ENCODE measurements around the gene GDPD4. TPM values are rescaled to one million over a fixed set of nuclear protein-coding genes. Genes with fewer than 3 reads are reported as not detected.

Gene GDPD4
- total RNA-seq, 4 donors from 2014 or later, result not detected

DNA sequence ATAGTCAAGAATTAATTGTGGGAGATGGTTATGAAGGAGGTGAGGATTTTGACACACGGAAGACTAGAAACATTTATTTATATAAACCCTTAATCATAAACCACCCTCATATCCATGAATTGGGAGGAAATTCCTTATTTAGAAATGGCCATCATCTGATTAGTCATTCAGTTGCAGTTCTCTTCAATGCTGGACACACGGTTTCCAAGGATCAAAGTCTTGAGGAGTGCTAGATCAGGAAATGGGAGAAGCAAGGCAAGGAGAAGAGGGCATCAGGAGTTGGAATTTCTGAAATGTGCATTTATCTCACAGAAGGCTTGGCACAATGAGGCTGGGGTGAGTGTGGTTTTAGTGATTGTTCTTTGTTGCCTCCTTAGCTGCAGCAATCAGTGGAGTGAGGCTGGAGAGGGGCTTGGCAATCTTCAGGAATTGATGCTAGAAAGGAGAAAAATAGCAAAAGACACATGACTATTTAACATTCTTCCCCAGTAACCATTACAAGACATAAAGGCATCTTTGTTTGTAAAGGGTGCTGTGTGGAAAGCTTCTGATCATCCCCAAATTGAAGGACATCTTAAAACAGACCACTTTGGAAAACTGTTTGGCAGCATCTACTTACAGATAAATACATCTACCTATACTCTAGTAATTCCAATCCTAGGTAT is 21.6 kb upstream of the GDPD4 start:
- DNase-seq, result no peak
- in situ Hi-C loops (cut with MboI; ENCODE audit: low pct_ligation_motif_present in 1 of 4, low pct_unique_long_range_greater_than_20kb in 1 of 4, low sequenced_read_pairs in 3 of 4) (no loop called here), intact Hi-C loops (cut with DNase I; ENCODE audit: low total_unique reads) (no loop called here)
- peaks cover 0 to 32% (median 2%) of the 10 kb centered on the region in 4 donors for H3K36me3 ChIP-seq
- no peaks in the 10 kb centered on the region for H3K9me3 ChIP-seq
- TF ChIP-seq, protein P1, sequence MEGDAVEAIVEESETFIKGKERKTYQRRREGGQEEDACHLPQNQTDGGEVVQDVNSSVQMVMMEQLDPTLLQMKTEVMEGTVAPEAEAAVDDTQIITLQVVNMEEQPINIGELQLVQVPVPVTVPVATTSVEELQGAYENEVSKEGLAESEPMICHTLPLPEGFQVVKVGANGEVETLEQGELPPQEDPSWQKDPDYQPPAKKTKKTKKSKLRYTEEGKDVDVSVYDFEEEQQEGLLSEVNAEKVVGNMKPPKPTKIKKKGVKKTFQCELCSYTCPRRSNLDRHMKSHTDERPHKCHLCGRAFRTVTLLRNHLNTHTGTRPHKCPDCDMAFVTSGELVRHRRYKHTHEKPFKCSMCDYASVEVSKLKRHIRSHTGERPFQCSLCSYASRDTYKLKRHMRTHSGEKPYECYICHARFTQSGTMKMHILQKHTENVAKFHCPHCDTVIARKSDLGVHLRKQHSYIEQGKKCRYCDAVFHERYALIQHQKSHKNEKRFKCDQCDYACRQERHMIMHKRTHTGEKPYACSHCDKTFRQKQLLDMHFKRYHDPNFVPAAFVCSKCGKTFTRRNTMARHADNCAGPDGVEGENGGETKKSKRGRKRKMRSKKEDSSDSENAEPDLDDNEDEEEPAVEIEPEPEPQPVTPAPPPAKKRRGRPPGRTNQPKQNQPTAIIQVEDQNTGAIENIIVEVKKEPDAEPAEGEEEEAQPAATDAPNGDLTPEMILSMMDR (IDR thresholded peaks at IDR 0.05), result no peak
- TF ChIP-seq POLR2A (IDR thresholded peaks at IDR 0.05) (no peak), EP300 (IDR thresholded peaks at IDR 0.05; ENCODE audit: low read depth) (no peak), POLR2AphosphoS5 (IDR thresholded peaks at IDR 0.05) (no peak)
- H3K27me3 ChIP-seq, result no peaks in the 10 kb centered on the region
- no peaks in the 10 kb centered on the region for H3K4me1 ChIP-seq
- H3K4me3 ChIP-seq, result no peak overlapping the region
- no peak overlapping the region for H3K27ac ChIP-seq
- WGBS, 2 donors (ENCODE audit: low coverage in 1 of 2), result 60 to 65% methylated on average over 2 of the region's 2 CpGs

DNA sequence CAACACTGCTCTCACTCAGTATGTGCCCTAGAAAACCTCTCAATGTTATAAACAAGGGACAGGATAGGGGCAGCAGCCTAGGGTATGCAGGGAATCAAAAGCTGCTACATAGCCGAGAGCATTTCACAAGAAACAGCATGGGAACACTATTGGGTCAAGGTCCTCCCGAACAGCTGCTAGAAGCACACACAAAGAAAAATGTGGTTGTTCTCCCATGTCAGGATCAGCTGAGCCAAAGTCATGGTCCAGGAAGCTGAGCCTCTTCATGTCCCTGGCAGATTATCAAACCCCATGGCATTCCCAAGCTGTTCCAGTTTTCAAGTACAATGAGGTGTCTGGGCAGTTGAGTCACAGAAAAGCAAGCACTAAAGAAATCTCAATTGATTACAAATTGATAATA is 21.0 kb upstream of the GDPD4 start:
- TF ChIP-seq, protein P1 (IDR thresholded peaks at IDR 0.05), result no peak
- TF ChIP-seq POLR2AphosphoS5 (IDR thresholded peaks at IDR 0.05), result peak in 2 of 3 donors; percentile 33 to 35
- Histone ChIP-seq H3K9me3 (no peaks in the 10 kb centered on the region), H3K27ac (no peak overlapping the region), H3K4me3 (no peak overlapping the region), H3K4me1 (no peaks in the 10 kb centered on the region), H3K36me3 (peaks cover 0 to 32% (median 2%) of the 10 kb centered on the region in 4 donors), H3K27me3 (no peaks in the 10 kb centered on the region)
- DNase-seq, result no peak
- intact Hi-C loops (cut with DNase I; ENCODE audit: low total_unique reads), result no loop called here
- 92% methylated on average over 2 of the region's 2 CpGs; no CpG with 5 or more reads in 1 of the 2 donors for WGBS, 2 donors (ENCODE audit: low coverage in 1 of 2)
- in situ Hi-C loops (cut with MboI; ENCODE audit: low pct_ligation_motif_present in 1 of 4, low pct_unique_long_range_greater_than_20kb in 1 of 4, low sequenced_read_pairs in 3 of 4), result no loop called here

DNA sequence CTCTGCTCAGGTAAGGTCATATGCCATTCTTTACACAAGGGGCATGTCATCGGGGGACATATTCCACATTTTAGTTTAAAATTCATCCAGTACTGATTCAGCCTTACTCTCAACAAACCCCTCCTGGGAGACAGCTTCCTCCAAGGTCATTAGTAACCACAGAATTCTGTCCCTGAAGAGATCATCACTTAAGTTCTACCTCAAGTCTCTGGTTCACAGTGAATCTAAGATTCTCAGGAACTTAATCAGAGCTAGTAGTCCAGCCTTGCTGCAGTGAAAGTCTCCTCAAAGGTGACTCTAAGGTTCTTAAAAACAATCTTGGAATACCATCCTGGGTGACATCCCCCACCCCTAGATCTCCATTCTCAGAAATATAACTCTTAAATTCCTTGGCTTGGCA is 18.9 kb upstream of the GDPD4 start:
- in situ Hi-C loops (cut with MboI; ENCODE audit: low pct_ligation_motif_present in 1 of 4, low pct_unique_long_range_greater_than_20kb in 1 of 4, low sequenced_read_pairs in 3 of 4), result no loop called here

DNA sequence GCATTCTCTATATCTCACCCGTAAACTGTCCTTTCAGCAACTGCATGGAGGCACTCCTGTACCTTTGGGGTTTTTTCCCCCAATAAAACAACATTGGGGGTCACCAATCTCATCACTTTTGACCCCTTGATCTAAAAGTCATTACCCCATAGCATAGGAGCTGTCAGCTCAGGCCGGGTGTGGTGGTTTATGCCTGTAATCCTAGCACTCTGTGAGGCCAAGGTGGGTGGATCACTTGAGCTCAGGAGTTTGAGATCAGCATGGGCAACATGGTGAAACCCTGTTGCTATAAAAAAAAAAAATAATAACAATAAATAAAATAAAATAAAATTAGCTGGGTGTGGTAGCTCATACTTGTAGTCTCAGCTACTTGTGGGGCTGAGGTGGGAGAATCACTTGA is 17.1 kb upstream of the GDPD4 start:
- H3K36me3 ChIP-seq, result peaks cover 0 to 24% (median 0%) of the 10 kb centered on the region in 4 donors
- TF ChIP-seq, protein P1 (IDR thresholded peaks at IDR 0.05), result no peak
- TF ChIP-seq POLR2AphosphoS5 (IDR thresholded peaks at IDR 0.05), result no peak
- no peak for TF ChIP-seq POLR2A (IDR thresholded peaks at IDR 0.05)
- no peak for TF ChIP-seq EP300 (IDR thresholded peaks at IDR 0.05; ENCODE audit: low read depth)
- H3K4me3 ChIP-seq, result no peak overlapping the region
- intact Hi-C loops (cut with DNase I; ENCODE audit: low total_unique reads) (no loop called here), in situ Hi-C loops (cut with MboI; ENCODE audit: low pct_ligation_motif_present in 1 of 4, low pct_unique_long_range_greater_than_20kb in 1 of 4, low sequenced_read_pairs in 3 of 4) (no loop called here)
- no peaks in the 10 kb centered on the region for H3K27me3 ChIP-seq
- WGBS, 2 donors (ENCODE audit: low coverage in 1 of 2), result 64 to 70% methylated on average over 2 of the region's 2 CpGs
- no peaks in the 10 kb centered on the region for H3K4me1 ChIP-seq
- no peaks in the 10 kb centered on the region for H3K9me3 ChIP-seq
- no peak overlapping the region for H3K27ac ChIP-seq
- DNase-seq, result no peak

More for the DNA sequence above, 18.9 kb upstream of the GDPD4 start:
- TF ChIP-seq POLR2A (IDR thresholded peaks at IDR 0.05) (no peak), EP300 (IDR thresholded peaks at IDR 0.05; ENCODE audit: low read depth) (no peak), POLR2AphosphoS5 (IDR thresholded peaks at IDR 0.05) (no peak)
- TF ChIP-seq, protein P1 (IDR thresholded peaks at IDR 0.05), result no peak
- Histone ChIP-seq H3K4me3 (no peak overlapping the region), H3K4me1 (no peaks in the 10 kb centered on the region), H3K9me3 (no peaks in the 10 kb centered on the region), H3K27ac (no peak overlapping the region), H3K36me3 (peaks cover 0 to 31% (median 2%) of the 10 kb centered on the region in 4 donors), H3K27me3 (no peaks in the 10 kb centered on the region)
- WGBS, 2 donors (ENCODE audit: low coverage in 1 of 2), result 88 to 95% methylated on average over 1 of the region's 1 CpG
- no peak for DNase-seq
- intact Hi-C loops (cut with DNase I; ENCODE audit: low total_unique reads), result no loop called here

Measured in transverse colon (tissue), 4 donors.